Activated CD8-positive, alpha-beta memory T cell treated with anti-CD3 and anti-CD28 coated beads for 1 hour (primary cell): ENCODE measurements around the gene METTL3.

Experiments used
- DNase-seq, 2 donors: peaks; one replicate each; pipeline ENCODE4 v3.0.0-alpha.2; 2020; ENCODE audit warnings: low read depth in 1 of 2; ENCODE audit errors: extremely low read depth in 1 of 2

METTL3 gene

GRCh38 chr14:21527318-21527679 lies 16.2 kb upstream of the METTL3 start:
- no peak for DNase-seq

- no peak for DNase-seq
Measured at GRCh38 chr14:21526672-21527317, 15.7 kb upstream of the METTL3 start.

GRCh38 chr14:21525962-21526671 lies 15.0 kb upstream of the METTL3 start, which contains the start of gene SALL2:
TSS of gene SALL2 (minus strand) at chr14:21526346. CDS start at chr14:21526127, 219 bp downstream.
- DNase-seq = peak; percentile 27 to 52

- DNase-seq = no peak
Measured at GRCh38 chr14:21525571-21525961, 14.4 kb upstream of the METTL3 start.

GRCh38 chr14:21524575-21525490 lies 13.7 kb upstream of the METTL3 start:
- no peak for DNase-seq

GRCh38 chr14:21523203-21523602 lies 12.1 kb upstream of the METTL3 start:
- no peak for DNase-seq

- no peak for DNase-seq
Measured at GRCh38 chr14:21521501-21521900, 10.4 kb upstream of the METTL3 start.

GRCh38 chr14:21520767-21521166 lies 9.6 kb upstream of the METTL3 start:
- no peak for DNase-seq

GRCh38 chr14:21518725-21519124 lies 7.6 kb upstream of the METTL3 start:
- DNase-seq = no peak

- no peak for DNase-seq
Measured at GRCh38 chr14:21514341-21514740, 3.2 kb upstream of the METTL3 start.

GRCh38 chr14:21509432-21510143 lies 1.6 kb downstream of the METTL3 start:
- no peak for DNase-seq

- DNase-seq = no peak
Measured at GRCh38 chr14:21506557-21506956, 4.6 kb downstream of the METTL3 start.

GRCh38 chr14:21505012-21505553 lies 6.1 kb downstream of the METTL3 start:
- DNase-seq = no peak

GRCh38 chr14:21503376-21503775 lies 7.8 kb downstream of the METTL3 start:
- DNase-seq = no peak

- DNase-seq = no peak
Measured at GRCh38 chr14:21501568-21501967, 9.6 kb downstream of the METTL3 start.

- no peak for DNase-seq
Measured at GRCh38 chr14:21498540-21499526, 12.3 kb downstream of the METTL3 start.

GRCh38 chr14:21496453-21496852 lies 14.7 kb downstream of the METTL3 start:
- no peak for DNase-seq

- no peak for DNase-seq
Measured at GRCh38 chr14:21494902-21495762, 16.0 kb downstream of the METTL3 start.
